ENCODE measurements around the gene FRMD8.
"Not testable (repeated sequence)": the region's sequence is repeated elsewhere in the genome, so short reads cannot be mapped to it uniquely, and the experiment has no call there.

The FRMD8 gene

DNA sequence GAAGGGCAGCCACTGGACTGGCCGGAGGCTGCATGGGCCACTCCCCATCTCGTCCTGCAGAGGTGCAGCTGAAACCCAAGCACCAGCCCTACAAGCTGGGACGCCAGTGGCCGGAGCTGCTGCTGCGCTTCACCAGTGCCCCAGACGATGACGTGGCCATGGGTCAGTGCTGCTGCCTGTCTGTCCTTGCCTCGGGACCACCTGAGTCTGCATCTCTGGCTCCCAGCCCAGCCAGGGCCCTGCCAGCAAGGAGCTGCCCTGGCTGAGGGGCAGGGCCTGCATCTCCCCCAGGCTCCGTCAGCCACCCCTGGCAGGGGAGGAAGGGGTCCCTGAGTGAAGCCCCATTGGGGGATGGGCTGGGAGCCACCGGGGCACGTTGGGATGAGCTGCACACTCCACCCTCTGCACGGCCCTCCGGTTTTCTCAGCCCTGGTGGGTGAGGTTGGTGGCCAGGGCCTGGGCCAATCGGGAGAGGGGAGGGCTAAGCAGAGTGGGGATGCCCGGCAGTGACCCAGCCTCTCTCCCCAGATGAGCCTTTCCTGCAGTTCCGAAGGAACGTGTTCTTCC lies 7.2 kb downstream of the FRMD8 start:
- no peak for DNase-seq (ENCODE audit: low read depth)

DNA sequence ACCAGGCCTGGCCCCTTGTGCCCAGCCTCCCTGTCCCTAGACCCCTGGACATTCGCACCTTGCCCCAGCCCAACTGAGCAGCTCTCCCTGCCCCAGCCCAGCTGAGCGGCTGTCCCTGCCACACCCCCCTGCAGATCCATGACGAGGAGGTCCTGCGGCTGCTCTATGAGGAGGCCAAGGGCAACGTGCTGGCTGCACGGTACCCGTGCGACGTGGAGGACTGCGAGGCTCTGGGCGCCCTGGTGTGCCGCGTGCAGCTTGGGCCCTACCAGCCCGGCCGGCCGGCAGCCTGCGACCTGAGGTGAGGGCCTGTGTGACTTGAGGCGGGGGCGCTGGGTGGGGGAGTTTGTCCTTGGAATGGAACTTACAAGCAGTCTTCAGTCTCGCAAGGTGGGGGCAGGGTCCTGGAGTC lies 7.7 kb downstream of the FRMD8 start:
- DNase-seq (ENCODE audit: low read depth) = no peak

DNA sequence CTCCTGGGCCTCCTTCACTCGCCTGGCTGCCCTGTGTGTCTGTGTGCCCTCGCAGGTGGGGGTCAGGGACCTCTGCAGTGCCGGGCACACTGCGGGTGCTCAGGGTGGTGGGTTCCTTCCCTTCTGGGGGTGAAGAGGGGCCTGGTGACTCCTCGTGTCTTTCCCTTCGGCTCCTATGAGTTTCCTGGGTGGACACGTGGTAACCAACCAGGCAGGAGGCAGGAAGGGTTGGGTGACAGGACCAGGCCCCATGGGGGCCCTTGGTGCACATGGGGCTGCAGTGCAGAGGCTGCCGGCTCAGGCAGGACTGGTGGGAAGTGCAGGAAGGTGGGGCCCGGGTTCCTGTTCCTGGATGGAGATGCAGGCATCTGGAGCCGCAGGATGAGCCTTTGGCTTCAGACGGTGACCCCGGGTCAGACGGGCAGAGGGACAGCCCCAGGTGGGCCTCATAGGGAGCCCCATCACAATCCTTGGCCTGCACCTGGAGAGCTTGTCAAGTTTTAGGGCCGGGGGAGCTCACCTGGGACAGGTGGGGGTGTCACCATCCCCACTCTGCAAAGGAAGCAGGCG lies 9.6 kb downstream of the FRMD8 start:
- DNase-seq (ENCODE audit: low read depth) = no peak

DNA sequence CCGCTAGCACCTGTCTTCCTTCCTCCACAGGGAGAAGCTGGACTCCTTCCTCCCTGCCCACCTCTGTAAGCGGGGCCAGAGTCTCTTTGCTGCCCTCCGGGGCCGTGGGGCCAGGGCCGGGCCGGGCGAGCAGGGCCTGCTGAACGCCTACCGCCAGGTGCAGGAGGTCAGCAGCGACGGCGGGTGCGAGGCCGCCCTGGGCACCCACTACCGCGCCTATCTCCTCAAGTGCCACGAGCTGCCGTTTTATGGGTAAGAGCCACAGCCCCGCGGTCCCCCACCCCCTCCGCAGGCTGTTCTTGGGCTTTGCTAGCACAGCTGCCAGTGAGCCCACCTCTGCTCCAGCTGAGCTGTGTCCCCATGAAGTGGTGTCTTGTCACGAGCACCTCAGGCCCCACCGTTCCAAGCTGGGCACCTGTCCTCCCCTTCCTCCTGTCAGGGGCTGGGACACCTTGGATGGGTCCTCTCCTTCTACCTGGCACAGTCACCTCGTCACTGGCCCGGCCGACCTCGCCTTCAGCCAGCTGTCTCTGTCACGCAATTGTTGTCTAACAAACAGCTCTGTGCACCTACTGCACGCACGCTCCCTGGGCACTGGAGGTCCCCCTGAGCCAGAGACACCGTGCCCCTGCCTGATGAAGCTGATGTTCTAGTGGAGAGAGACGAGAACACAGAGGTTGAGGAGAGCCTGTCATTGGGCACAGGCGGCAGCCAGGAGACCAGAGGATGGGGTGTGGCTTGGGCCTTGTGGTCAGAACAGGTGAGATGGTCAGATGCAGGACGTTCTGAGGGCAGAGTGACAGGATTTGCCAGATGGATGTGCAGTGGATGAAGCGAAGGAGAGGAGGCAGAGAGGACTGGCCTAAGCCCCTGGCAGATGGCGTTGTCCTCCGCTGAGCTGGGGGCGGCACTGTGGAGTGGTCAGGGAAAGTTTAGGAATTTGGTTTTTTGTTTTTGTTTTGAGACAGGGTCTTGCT lies 10.6 kb downstream of the FRMD8 start:
- DNase-seq (ENCODE audit: low read depth) = no peak

DNA sequence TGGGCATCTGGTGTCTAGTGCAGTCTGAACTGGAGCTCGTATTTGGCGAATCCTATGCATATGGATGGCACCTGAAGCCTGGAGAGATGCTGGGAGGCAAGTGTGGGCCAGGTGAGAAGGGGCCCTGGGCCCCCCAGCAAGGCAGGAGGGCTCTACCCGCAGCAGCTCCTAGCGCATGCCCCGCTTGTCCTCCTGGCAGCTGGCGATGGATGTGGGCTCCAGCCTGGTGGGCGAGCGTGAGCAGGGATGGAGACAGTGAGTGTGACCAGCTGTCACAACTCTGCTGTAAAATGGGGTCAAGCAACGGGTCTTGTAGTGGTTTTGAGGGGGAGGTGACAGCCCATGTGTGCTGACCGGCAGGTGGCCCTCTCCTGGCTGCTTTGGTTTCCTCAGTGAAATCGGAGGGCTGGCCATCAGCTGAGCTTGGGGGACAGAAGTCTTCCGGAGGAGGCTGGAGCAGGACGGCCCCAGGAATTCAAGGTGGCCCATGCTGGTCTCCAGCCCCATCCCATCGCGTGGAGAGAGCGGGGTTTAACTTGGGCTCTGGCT lies 12.0 kb downstream of the FRMD8 start:
- no peak for DNase-seq (ENCODE audit: low read depth)

DNA sequence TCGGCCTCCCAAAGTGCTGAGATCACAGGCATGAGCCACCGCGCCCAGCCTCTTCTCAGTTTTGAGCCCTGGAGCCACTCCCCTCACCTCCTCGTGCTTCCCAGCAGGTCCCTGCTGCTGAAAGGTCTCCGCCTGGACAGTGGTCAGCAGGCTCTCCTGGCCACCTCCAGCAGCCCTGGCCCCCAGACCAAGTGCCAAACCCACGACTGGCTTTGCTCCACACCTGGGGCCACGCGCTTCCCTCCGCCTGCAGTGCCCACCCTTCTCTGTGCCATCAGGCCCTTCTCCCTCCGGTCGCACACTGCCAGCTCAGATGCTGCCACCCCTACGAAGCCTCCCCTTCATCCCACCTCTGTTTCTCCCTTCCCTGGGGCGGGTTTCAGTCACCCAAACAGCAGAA lies 12.8 kb downstream of the FRMD8 start:
- no peak for DNase-seq (ENCODE audit: low read depth)

DNA sequence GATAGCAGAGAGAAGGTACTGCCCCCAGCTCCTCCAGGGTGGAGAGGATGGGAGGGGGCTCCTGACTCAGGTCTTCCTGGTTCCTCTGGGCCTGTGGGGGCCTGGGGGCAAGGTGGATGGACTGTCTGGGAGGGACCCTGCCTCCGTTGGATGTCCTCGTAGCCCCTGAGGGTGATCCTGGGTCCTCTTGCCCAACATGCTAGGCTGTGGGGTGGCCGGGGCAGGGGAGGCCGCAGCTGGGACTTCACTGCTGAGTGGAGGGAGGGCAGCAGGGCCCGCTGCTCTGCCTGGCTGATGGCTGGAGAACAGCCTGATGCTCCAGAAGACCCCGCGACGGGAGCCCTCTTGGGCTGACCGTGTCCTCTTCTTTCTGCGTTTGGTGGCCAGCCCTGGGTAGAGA lies 13.4 kb downstream of the FRMD8 start:
- DNase-seq (ENCODE audit: low read depth) = no peak

DNA sequence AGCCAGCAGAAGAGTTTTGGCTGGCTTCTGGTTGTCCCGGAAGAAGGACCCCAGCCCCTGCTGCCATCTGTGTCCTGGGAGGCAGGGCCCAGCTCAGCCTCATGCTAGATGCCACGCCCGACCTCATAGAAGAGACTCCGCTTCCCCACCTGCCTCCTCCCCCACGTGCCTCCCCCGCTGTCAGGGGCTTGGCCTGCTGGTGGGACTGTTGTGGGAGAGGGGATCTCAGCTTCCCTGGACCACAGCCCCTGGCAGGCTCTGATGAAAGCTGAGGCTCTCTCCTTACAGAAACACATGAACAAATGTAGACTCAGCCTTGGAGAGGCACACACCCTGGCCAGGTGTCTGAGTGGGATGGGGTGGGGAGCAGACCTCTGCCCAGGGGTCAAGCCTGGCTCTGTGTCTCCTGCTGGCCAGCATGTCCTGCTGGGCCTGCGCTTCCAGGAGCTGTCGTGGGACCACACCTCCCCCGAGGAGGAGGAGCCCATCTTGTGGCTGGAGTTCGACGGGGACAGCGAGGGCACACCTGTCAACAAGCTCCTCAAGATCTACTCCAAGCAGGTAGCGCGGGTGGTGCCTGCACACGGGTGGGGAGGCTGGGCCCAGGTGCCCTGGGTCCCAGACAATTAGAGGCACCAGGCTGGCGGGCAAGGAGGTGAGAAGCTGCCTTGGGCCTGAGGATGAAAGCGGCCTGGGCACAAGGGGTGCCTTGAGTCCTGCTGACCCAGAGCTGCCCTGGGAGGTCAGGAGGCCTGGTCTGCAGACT lies 14.1 kb downstream of the FRMD8 start:
- no peak for DNase-seq (ENCODE audit: low read depth)

DNA sequence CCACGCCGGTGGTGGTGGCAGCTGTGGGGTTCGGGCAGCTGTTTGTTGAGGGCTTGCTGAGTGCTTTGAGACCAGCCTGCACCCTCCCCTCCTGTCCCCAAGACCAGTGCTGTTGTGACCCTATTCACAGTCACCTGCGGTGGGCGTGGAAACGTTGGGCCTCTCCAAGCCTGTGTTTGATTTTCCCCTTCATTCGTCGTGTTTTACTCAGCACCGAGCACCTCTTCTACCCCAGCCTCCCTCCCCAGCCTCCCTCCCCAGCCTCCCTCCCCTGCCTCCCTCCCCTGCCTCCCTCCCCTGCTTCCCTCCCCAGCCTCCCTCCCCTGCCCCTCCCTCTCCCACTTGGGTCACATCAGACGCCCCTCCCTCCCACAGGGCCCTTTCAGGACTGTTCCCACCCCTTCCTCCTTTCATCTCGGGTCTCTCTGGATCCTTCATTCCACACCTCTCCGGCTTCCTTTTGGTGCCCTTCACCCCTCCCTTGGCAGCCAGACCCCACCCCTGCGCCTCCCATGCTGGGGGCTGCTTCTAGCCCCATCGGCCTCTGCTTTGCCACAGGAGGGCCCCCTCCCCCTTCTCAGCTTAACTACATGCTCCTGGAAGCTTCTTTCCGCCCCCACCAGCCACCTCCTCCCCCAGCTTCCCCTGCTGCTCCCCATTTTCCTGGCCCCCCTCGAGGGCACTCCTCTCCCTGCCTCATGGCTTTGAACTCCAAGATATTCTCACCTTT lies 14.8 kb downstream of the FRMD8 start:
- no peak for DNase-seq (ENCODE audit: low read depth)

DNA sequence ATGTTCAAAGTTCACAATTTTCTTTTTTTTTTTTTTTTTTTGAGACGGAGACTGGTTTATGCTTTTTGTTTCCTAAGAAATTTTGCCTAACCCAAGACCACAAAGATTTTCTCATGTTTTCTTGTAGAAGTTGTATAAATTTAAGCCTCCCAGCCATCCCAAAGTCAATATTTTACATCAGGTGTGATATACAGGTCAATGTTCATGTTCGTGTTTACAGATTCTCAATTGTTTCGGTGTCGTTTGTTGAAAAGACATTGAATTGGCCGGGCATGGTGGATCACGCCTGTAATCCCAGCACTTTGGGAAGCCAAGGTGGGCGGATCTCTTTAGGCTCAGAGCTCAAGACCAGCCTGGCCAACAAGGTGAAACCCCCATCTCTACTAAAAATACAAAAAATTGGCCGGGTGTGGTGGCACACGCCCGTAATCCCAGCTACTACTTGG lies 15.4 kb downstream of the FRMD8 start:
- no peak for DNase-seq (ENCODE audit: low read depth)

DNA sequence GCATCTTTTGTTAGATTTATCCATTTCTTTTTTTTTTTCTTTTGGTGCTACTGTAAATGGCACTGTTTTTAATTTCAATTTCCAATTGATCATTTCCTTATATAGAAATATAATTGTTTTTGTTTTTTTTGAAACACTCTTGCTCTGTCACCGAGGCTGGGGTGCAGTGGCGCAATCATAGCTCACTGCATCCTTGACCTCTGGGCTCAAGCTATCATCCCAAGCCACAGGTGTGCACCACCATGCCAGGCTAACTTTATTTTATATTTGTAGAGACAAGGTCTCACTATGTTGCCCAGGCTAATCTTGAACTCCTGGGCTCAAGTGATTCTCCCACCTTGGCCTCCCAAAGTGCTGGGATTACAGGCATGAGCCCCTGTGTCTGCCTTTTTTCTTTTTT lies 16.4 kb downstream of the FRMD8 start:
- no peak for DNase-seq (ENCODE audit: low read depth)

DNA sequence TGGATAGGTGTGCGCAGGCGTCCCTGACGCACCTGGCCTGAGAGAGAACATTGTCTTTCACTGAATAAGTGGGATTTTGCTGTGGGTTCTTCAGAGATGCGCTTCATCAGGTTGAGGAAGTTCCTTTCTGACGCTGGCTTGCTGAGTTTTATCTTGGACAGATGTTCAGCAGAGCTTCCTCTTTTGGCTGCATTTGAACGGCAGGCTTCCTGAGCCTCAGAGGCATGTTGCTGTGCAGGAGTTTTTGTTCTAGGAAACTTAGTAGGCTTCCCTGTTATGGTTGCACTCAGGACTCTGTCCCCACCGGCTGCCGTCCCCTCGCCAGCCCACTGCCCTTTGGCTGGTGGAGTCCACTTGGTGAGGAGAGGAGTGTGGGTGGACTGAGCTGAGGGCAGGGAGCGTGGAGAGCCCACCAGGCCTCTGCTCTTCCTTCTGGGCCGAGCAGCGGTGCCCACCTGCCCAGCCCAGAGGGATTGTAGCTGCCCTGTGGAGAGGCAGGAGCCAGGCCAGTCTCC lies 17.2 kb downstream of the FRMD8 start:
- DNase-seq (ENCODE audit: low read depth) = no peak

DNA sequence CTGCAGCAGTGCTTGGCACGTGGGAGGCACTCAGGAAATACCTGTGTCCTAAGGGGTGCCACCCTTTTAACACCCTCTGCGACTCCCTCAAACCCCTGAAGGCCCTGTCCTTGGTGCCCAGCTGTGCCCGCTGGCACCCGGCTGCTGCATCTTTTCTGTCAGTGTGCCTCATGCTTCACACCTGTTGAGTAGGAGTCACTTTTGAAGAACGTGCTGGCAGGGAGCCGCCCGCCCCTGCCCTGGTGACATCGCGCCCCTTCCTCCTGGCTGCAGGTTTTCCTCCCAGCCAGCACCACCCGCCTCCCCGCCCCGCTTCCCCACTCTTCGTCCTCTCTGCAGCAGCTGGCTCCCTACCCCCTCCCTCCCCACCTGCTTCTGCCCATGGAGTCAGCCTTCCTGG lies 17.8 kb downstream of the FRMD8 start:
- no peak for DNase-seq (ENCODE audit: low read depth)

DNA sequence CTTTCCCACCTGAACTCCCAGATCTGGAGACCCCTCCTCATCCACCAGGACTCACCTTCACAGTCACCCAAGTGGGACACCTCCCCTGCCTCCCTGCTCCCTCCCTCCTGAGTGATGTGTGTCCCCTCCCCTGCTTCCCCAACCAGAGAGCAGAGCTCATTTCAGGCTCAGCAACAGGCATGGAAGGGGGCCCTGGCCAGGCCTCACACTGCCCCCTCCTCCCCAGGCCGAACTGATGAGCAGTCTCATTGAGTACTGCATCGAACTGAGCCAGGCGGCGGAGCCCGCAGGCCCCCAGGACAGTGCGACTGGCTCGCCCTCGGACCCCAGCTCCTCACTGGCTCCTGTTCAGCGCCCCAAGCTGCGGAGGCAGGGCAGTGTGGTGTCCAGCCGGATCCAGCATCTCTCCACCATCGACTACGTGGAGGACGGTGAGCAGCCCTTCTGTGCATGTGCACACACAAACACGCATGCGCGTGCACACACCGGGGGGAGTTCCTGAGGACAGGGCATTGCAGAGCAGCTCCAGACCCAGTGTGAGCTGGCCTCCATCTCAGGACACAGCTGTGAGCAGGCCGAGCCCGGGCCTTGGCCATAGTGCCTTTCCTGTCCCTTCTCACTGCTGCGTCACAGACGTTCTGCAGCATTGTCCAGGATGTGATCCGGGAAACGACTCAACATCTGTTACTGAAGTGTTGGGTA lies 18.4 kb downstream of the FRMD8 start:
- no peak for DNase-seq (ENCODE audit: low read depth)

DNA sequence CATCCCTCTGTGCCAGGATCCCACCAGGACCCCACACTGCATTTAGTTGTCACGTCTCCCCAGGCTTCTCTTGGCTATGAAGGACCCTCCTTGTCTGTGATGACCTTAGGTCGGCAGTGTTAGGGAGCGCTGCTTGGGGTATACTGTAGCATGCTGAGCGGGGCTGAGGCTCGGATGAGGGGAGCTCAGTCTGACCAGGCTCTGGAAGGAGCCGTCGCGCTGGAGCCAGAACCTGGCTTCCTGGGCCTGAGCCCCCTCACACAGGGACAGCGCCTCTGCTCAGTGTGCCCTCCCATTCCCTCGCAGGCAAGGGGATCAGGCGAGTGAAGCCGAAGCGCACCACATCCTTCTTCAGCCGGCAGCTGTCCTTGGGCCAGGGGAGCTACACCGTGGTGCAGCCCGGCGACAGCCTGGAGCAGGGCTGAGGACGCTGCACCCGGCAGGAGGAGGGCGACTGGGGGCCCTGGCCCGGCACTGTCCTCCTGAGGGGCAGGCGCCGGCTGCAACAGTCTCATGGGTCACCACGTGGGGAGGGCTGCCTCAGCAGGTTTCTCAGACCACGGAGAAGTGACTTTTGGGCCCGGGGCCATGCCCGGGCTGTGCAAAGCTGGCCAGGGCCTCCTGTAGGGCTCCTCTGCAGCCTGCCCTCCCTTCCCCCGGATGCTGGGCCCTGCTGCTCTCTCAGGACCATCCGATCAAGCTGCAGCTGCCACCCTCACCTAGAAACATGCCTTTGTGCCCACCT lies 24.7 kb downstream of the FRMD8 start:
- no peak for DNase-seq (ENCODE audit: low read depth)

DNA sequence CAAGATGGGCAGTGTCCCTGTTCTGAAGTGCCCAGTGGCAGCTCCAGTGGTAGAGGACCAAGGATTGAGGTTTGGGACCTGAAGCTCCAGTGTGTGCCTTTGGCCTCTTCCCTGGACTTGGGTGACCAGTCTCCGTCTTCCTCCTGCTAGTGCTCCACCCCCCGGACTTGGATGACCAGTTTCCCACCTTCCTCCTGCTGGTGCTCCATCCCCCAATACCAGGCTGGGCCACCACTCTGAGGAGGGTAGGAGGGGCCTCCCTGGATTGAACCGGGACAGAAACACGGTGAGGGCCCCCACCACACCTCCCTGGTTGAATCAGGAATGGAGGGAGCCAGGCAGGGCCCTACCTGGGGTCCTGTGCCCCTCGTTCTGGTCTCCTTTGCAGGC lies 25.2 kb downstream of the FRMD8 start:
- DNase-seq (ENCODE audit: low read depth) = no peak

DNA sequence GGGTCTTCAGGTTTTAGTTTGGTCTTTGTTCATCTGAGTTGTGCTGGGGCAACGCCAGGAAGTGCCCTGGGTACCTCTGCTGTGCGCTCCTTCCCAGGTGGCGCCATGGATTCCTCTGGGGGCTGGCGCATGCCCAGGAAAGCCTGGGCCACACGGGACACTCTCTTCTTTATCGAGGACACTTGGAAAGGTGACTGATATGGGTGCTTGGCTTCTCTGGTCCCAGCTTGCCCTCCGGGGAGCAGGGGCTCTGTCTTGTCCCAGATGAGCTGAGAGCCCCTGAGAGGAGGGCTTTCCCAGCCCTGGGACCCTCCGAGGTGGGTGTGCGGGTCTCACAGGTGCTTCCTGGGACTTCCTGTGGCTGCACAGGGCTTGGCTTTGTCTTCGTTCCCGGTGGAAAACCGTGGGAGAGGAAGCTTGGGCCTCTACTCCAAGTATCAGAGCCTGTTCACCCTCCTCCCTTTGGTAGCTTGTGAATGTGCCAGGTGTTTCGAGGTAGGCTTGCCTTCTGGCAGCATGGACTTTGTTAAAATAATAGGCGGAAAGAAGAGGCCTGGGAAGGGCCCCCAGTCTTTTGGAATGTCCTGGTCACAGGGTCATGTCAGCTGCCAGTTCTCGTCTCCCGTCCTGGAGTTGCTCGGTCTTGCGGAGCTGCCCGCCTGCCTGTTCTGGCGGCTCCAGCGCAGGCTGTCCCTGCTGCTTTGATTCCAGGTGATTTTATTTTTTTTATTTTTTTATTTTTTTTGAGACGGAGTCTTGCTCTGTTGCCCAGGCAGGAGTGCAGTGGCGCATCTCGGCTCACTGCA lies 26.0 kb downstream of the FRMD8 start:
- no peak for DNase-seq (ENCODE audit: low read depth)

DNA sequence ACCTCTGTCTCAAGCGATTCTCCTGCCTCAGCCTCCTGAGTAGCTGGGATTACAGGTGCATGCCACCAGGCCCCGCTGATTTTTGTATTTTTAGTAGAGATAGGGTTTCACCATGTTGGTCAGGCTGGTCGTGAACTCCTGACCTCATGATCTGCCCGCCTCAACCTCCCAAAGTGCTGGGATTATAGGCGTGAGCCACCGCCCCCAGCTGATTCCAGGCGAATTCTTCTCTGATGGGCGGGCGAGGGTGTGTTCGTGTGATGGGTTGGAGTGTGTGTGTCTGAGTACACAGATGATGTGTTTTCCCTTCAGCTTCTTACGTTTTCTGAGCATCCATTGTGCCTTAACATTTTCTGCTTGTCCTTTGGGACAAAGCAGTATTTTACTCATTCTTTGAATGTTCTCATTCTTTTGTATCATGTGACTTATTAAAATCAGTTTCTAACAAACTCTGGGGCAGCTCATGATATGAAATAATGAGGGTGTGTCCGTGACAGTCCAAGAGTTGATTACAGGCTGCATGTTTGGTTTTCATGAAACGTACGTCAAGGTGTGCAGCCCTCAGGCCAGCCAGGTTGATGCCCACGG lies 26.7 kb downstream of the FRMD8 start:
- not testable (repeated sequence) for DNase-seq (ENCODE audit: low read depth)
